Stimulated activated CD4-positive, alpha-beta T cell treated with anti-CD3 and anti-CD28 coated beads, TNF-alpha, amount 100 ng/mL, for 1 hour (primary cell): ENCODE data around the gene B3GALNT2.
A peak's percentile ranks its signal among the peaks of the same experiment; 100 is the strongest.
"Not testable (repeated sequence)": the region's sequence is repeated elsewhere in the genome, so short reads cannot be mapped to it uniquely, and the experiment has no call there.

Source experiments
- DNase-seq, 3 donors: peaks; one replicate each; pipeline ENCODE4 v3.0.0-alpha.2; 2020; ENCODE audit warnings: low read depth in 3 of 3, low spot score in 1 of 3

B3GALNT2 gene

GRCh38 chr1:235504494-235505222 lies 406 bp upstream of the B3GALNT2 start:
- peak; percentile 95 to 97 (median 97) for DNase-seq

GRCh38 chr1:235503403-235504121 lies 690 bp downstream of the B3GALNT2 start:
- DNase-seq: peak in 1 of 3 donors; percentile 4

- DNase-seq: no peak
Observed at GRCh38 chr1:235502601-235503402, 1.4 kb downstream of the B3GALNT2 start.

GRCh38 chr1:235500971-235501540 lies 3.2 kb downstream of the B3GALNT2 start:
- no peak for DNase-seq

- no peak for DNase-seq
Observed at GRCh38 chr1:235495551-235495950, 8.7 kb downstream of the B3GALNT2 start.

GRCh38 chr1:235495030-235495429 lies 9.2 kb downstream of the B3GALNT2 start:
- no peak for DNase-seq

- no peak for DNase-seq
Observed at GRCh38 chr1:235494531-235494930, 9.7 kb downstream of the B3GALNT2 start.

- no peak for DNase-seq
Observed at GRCh38 chr1:235491644-235492043, 12.6 kb downstream of the B3GALNT2 start.

GRCh38 chr1:235486321-235486720 lies 17.9 kb downstream of the B3GALNT2 start:
- DNase-seq: no peak

GRCh38 chr1:235485558-235485957 lies 18.7 kb downstream of the B3GALNT2 start:
- DNase-seq: no peak

GRCh38 chr1:235483090-235483489 lies 21.2 kb downstream of the B3GALNT2 start:
- DNase-seq: no peak

GRCh38 chr1:235473806-235474205 lies 30.4 kb downstream of the B3GALNT2 start:
- no peak for DNase-seq

GRCh38 chr1:235470741-235471439 lies 33.4 kb downstream of the B3GALNT2 start:
- no peak for DNase-seq

GRCh38 chr1:235469897-235470296 lies 34.4 kb downstream of the B3GALNT2 start:
- not testable (repeated sequence) for DNase-seq

- no peak for DNase-seq
Observed at GRCh38 chr1:235468970-235469369, 35.3 kb downstream of the B3GALNT2 start.

- no peak for DNase-seq
Observed at GRCh38 chr1:235468004-235468403, 36.2 kb downstream of the B3GALNT2 start.

- no peak for DNase-seq
Observed at GRCh38 chr1:235465066-235465465, 39.2 kb downstream of the B3GALNT2 start.

- not testable (repeated sequence) for DNase-seq
Observed at GRCh38 chr1:235462832-235463231, 41.4 kb downstream of the B3GALNT2 start.

GRCh38 chr1:235461954-235462353 lies 42.3 kb downstream of the B3GALNT2 start:
- DNase-seq: no peak

GRCh38 chr1:235460770-235461169 lies 43.5 kb downstream of the B3GALNT2 start:
- no peak for DNase-seq

- DNase-seq: not testable (repeated sequence)
Observed at GRCh38 chr1:235457856-235458255, 46.4 kb downstream of the B3GALNT2 start.
